Measurements from ENCODE around the gene TFEC. TPM values are rescaled to one million over a fixed set of nuclear protein-coding genes. Genes with fewer than 3 reads are reported as not detected.
"Not testable (repeated sequence)": the region's sequence is repeated elsewhere in the genome, so short reads cannot be mapped to it uniquely, and the experiment has no call there.

TFEC gene
- total RNA-seq, 1 donor from 2014 or later, result 13.2 TPM

DNA sequence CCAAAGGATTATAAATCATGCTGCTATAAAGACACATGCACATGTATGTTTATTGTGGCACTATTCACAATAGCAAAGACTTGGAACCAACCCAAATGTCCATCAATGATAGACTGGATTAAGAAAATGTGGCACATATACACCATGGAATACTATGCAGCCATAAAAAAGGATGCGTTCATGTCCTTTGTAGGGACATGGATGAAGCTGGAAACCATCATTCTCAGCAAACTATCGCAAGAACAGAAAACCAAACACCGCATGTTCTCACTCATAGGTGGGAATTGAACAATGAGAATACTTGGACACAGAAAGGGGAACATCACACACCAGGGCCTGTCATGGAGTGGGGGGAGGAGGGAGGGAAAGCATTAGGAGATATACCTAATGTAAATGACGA is 100.4 kb downstream of the TFEC start:
- not testable (repeated sequence) for DNase-seq (ENCODE audit: low read depth, low spot score)

DNA sequence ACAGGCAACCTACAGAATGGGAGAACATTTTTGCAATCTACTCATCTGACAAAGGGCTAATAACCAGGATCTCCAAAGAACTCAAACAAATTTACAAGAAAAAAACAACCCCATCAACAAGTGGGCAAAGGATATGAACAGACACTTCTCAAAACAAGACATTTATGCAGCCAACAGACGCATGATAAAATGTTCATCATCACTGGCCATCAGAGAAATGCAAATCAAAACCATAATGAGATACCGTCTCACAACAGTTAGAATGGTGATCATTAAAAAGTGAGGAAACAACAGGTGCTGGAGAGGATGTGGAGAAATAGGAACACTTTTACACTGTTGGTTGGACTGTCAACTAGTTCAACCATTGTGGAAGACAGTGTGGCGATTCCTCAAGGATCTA is 100.8 kb downstream of the TFEC start:
- DNase-seq (ENCODE audit: low read depth, low spot score), result not testable (repeated sequence)

DNA sequence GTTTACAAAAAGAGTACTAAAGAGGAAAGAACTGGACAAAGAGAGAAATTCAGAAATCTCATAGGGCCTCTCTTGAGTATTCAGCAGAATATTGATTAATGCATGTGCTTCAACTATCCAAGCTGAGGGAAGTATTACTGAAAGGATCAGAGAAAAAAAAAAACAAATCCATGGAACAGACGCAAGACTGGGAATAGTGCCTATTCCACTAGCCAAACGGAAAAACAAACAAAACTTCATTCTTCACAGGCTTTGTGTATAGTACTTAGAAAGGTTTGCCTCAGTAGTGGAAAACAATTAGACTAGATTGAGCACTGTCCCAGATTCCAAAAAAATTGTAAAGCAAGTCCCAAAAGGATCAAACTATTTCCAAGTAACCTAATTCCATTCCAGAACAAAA is 106.2 kb downstream of the TFEC start:
- no peak for DNase-seq (ENCODE audit: low read depth, low spot score)

- no peak for DNase-seq (ENCODE audit: low read depth, low spot score)
Observed at GRCh38 chr7:115920367-115920766, 110.2 kb downstream of the TFEC start.

DNA sequence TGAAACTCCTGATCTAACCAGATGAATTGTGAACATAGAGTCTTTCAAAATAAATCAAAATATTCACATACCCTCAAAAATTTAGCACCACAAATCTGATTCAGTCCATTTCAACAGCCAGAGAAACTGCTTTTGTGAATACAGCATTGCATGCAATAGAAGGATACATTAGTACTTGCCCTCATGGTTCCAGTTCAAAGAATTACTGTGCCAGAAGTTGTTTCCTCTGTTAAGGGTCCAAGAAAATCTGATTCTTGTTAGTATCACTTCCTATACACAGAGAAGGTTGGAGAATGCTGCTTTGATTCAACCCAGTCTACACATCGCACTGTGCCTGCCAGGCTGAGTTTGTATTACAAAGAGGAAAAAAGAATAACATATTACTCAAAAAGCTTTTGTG is 115.6 kb downstream of the TFEC start:
- no peak for DNase-seq (ENCODE audit: low read depth, low spot score)

- DNase-seq (ENCODE audit: low read depth, low spot score), result no peak
Observed at GRCh38 chr7:115911465-115911864, 119.1 kb downstream of the TFEC start.

DNA sequence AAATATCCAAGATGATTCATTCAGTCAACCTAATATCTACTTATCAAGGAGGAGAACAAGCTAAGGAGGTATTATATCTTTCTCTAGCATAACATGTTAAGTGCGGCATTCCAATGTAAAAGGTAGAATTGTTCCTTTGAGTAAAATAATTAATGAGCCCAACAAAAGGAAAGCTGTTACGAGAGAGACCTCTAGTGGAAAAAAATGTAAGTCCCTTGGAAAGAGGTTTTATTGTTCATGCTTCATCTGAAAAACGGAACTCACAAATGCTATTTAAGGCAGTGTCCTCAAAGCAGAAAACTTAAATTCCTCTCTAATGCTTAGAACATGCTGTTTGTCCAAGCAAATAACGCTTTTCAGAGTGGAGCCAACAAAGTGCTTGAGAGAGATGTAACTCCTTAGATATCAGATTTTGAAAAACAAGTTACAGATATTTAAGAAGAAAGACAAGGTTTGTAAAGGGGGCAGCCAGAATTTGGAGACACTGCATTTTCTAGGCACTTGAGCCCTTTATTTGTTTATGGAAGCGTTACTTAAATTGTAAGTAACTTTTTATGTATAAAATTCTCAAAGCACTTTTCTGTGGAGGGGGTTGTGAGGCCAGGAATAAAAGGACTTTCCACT is 119.9 kb downstream of the TFEC start:
- no peak for DNase-seq (ENCODE audit: low read depth, low spot score)

DNA sequence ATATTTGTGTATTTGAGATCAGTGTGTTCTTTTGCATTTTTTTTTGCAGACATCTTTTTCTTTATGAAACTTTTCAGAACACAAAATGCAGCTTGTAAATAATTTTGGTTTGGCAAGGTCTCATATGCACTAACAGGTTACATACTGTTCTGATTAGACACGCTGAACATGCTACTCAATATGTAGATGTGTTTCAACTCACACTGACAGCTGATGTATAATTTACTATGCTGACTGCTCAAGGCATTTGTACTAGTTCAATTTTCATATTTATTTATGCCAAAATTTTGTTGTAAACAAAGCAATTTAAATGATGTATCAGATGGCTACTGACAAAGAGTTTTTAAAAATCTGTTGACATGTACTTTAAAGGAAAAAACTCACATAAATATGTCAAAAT is 123.8 kb downstream of the TFEC start:
- no peak for DNase-seq (ENCODE audit: low read depth, low spot score)

DNA sequence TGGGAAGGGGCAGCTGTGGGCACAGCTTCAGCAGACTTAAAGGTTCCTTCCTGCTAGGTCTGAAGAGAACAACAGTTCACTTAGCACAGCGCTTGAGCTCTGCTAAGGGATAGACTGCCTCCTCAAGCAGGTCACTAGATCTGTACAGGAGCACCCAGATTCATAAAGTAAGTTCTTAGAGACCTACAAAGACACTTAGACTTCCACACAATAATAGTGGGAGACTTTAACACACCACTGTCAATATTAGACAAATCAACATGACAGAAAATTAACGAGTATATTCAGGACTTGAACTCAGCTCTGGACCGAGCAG is 140.9 kb downstream of the TFEC start:
- no peak for DNase-seq (ENCODE audit: low read depth, low spot score)

DNA sequence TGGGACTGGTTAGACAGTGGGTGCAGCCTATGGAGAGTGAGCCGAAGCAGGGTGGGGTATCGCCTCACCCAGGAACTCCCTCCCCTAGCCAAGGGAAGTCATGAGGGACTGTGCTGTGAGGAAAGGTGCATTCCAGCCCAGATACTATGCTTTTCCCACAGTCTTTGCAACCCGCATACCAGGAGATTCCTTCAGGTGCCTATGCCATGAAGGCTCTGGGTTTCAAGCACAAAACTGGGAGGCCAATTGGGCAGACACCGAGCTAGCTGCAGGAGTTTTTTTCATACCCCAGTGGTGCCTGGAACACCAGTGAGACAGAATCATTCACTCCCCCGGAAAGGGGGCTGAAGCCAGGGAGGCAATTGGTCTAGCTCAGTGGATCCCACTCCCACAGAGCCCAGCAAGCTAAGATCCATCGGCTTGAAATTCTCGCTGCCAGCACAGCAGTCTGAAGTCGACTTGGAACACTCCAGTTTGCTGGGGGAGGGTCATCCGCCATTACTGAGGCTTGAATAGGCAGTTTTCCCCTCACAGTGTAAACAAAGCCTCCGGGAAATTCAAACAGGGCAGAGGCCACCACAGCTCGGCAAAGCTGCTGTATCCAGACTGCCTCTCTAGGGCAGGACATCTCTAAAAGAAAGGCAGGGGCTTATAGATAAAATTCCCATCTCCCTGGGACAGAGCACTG is 141.4 kb downstream of the TFEC start:
- no peak for DNase-seq (ENCODE audit: low read depth, low spot score)

DNA sequence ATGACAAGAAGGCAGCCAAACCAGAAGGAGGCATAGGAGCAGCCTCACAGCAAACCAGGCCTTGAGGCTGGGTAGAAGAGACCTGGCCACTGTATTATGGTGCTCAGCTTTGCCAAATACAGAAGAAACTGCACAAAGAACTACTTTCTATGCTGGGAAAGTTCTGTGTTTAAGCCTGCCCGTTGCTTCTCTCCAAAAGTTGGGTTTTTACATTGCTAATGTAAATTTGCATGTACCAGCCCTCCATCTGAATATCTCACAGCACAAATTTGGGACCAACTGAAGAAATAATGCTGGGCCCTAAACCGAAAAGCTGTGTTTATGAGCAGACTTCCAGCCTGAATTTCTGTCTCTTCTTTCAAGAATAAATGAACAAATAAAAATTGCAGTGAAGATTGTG is 145.0 kb downstream of the TFEC start:
- DNase-seq (ENCODE audit: low read depth, low spot score), result no peak

Other genes starting within 250 kb of the TFEC start
- gene TES, start 179.8 kb upstream of the TFEC start, total RNA-seq, result 94.1 and 106 TPM in 2 replicates

Measured in pulmonary artery endothelial cell (primary cell).